Measurements from ENCODE around the gene MSANTD7. TPM values are rescaled to one million over a fixed set of nuclear protein-coding genes. Genes with fewer than 3 reads are reported as not detected.
"Not testable (repeated sequence)": the region's sequence is repeated elsewhere in the genome, so short reads cannot be mapped to it uniquely, and the experiment has no call there.

MSANTD7 gene
- total RNA-seq, 3 donors from 2014 or later: 28.1 to 33.0 (median 32.0) TPM

GRCh38 chr10:14858338-14858960, 20.3 kb downstream of the MSANTD7 start:
- Mint-ChIP-seq H3K36me3 (ENCODE audit: insufficient read depth) (peaks cover 40% of the 10 kb centered on the region), H3K27me3 (ENCODE audit: low read depth) (no peaks in the 10 kb centered on the region), H3K9me3 (no peaks in the 10 kb centered on the region), H3K4me3 (no peak overlapping the region), H3K4me1 (ENCODE audit: low read depth) (no peaks in the 10 kb centered on the region)
- DNase-seq: no peak
- ATAC-seq: no peak

DNA sequence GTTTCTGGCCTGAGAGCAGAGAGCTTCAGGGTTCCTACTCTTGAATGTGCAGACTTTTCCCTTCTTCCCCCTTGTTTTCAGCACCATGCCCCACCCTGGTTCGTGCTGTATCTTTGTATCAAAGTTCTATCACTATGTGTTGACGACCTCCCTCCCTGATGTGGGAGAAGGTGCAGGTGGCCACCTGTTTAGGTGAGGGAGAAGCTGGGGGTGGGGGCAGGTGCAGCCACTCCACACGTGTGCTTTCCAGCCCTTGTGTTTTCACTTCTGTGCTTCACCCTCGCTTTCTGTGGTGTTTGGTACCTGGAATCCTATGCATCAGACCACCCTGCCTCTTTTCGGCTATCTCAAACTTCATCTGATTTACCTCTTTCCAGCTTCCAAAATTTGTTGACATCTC, 20.9 kb downstream of the MSANTD7 start:
- Mint-ChIP-seq H3K36me3 (ENCODE audit: insufficient read depth) (peaks cover 43% of the 10 kb centered on the region), H3K9me3 (no peaks in the 10 kb centered on the region), H3K4me3 (no peak overlapping the region), H3K27me3 (ENCODE audit: low read depth) (no peaks in the 10 kb centered on the region), H3K4me1 (ENCODE audit: low read depth) (no peaks in the 10 kb centered on the region)
- no peak for DNase-seq
- no peak for ATAC-seq

GRCh38 chr10:14859775-14860174, 21.7 kb downstream of the MSANTD7 start:
- DNase-seq (no peak), ATAC-seq (no peak)
- no peaks in the 10 kb centered on the region for H3K9me3 Mint-ChIP-seq
- H3K4me3 Mint-ChIP-seq: no peak overlapping the region
- H3K4me1 Mint-ChIP-seq (ENCODE audit: low read depth): no peaks in the 10 kb centered on the region
- peaks cover 42% of the 10 kb centered on the region for H3K36me3 Mint-ChIP-seq (ENCODE audit: insufficient read depth)
- no peaks in the 10 kb centered on the region for H3K27me3 Mint-ChIP-seq (ENCODE audit: low read depth)

DNA sequence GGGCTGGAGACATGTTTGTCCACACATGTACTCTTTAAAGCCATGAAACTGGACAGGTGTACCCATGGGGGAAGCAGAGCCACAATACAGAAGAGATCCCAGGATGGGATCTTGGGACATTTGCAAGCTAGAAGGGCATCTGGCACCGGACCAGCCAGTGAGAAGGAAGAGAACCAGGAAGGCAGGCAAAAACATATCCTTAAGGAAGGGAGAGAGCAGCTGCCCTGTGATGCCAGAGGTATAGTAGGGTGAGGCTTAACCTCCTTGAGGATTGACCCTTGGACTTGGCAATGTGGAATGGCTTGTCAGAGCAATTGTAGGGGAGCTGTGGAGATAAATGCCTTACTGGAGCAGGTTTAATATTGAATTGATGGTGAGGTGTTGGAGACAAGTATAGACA, 22.7 kb downstream of the MSANTD7 start:
- ATAC-seq (no peak), DNase-seq (no peak)
- Mint-ChIP-seq H3K27me3 (ENCODE audit: low read depth) (no peaks in the 10 kb centered on the region), H3K4me3 (no peak overlapping the region), H3K36me3 (ENCODE audit: insufficient read depth) (peaks cover 40% of the 10 kb centered on the region), H3K9me3 (no peaks in the 10 kb centered on the region), H3K4me1 (ENCODE audit: low read depth) (no peaks in the 10 kb centered on the region)

DNA sequence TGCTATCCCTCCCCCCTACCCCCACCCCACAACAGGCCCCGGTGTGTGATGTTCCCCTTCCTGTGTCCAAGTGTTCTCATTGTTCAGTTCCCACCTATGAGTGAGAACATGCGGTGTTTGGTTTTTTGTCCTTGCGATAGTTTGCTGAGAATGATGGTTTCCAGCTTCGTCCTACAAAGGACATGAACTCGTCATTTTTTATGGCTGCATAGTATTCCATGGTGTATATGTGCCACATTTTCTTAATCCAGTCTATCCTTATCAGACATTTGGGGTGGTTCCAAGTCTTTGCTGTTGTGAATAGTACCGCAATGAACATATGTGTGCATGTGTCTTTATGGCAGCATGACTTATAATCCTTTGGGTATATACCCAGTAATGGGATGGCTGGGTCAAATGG, 26.4 kb downstream of the MSANTD7 start:
- peaks cover 36% of the 10 kb centered on the region for H3K36me3 Mint-ChIP-seq (ENCODE audit: insufficient read depth)
- H3K9me3 Mint-ChIP-seq; H3K4me1 Mint-ChIP-seq (ENCODE audit: low read depth); H3K4me3 Mint-ChIP-seq; DNase-seq; ATAC-seq; H3K27me3 Mint-ChIP-seq (ENCODE audit: low read depth): not testable (repeated sequence)

DNA sequence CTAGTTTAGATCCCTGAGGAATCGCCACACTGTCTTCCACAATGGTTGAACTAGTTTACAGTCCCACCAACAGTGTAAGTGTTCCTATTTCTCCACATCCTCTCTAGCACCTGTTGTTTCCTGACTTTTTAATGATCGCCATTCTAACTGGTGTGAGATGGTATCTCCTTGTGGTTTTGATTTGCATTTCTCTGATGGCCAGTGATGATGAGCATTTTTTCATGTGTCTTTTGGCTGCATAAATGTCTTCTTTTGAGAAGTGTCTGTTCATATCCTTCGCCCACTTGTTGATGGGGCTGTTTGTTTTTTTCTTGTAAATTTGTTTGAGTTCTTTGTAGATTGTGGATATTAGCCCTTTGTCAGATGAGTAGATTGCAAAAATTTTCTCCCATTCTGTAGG, 26.8 kb downstream of the MSANTD7 start:
- DNase-seq; H3K4me3 Mint-ChIP-seq; H3K27me3 Mint-ChIP-seq (ENCODE audit: low read depth); H3K4me1 Mint-ChIP-seq (ENCODE audit: low read depth); ATAC-seq; H3K9me3 Mint-ChIP-seq: not testable (repeated sequence)
- H3K36me3 Mint-ChIP-seq (ENCODE audit: insufficient read depth): peaks cover 38% of the 10 kb centered on the region

DNA sequence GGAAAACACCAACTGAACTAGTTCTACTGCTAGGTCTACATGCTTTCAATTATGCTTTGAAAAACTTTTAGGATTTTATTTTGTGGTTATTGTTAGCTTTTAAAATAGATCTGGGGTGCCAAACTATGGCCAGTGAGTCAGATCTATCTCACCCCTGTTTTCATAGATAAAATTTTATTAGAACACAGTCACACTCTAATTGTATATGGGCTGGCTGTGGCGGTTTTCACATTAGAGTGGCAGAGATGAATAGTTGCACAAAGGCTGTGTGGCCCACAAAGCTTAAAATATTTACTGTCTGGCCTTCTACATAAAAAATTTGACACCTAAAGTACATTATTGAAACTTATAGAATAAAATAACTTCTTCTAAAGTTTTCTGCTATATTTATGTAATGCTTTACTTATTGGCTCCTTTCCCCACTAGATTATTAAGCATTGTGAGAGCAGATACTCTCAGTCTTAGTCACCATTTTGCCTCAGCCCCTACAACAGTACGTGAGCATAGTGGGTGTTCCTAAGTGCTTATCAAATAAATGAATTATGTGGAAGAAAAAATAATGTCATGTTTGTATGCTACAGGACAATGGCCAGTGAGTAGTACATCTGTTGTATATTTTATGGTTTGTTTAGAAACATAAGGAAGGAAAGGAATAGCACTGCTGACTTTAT, 35.1 kb downstream of the MSANTD7 start:
- H3K4me1 Mint-ChIP-seq (ENCODE audit: low read depth): peaks cover 13% of the 10 kb centered on the region
- no peak for ATAC-seq
- H3K9me3 Mint-ChIP-seq: no peaks in the 10 kb centered on the region
- no peak for DNase-seq
- no peaks in the 10 kb centered on the region for H3K27me3 Mint-ChIP-seq (ENCODE audit: low read depth)
- no peak overlapping the region for H3K4me3 Mint-ChIP-seq
- peaks cover 8% of the 10 kb centered on the region for H3K36me3 Mint-ChIP-seq (ENCODE audit: insufficient read depth)

DNA sequence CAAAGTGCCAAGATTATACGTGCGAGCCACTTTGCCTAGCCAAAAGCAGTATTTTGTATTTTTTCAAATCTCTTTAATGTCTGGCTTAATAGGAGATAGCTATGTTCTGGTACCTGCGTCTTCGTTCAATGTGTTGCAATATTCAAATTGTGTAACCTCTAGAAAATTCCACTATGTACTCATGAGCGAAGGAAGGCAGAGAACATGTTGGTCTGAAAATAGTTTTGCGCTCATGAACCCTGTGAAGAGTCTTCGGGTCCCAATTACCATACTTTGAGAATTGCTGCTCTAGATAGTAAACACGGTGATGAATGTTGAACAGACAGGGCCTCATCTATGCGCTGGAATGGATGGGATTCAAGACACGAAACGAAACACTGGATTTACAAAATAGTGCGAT, 37.8 kb downstream of the MSANTD7 start:
- peaks cover 29% of the 10 kb centered on the region for H3K4me1 Mint-ChIP-seq (ENCODE audit: low read depth)
- no peak overlapping the region for H3K4me3 Mint-ChIP-seq
- DNase-seq (no peak), ATAC-seq (no peak)
- no peaks in the 10 kb centered on the region for H3K9me3 Mint-ChIP-seq
- no peaks in the 10 kb centered on the region for H3K36me3 Mint-ChIP-seq (ENCODE audit: insufficient read depth)
- H3K27me3 Mint-ChIP-seq (ENCODE audit: low read depth): no peaks in the 10 kb centered on the region

DNA sequence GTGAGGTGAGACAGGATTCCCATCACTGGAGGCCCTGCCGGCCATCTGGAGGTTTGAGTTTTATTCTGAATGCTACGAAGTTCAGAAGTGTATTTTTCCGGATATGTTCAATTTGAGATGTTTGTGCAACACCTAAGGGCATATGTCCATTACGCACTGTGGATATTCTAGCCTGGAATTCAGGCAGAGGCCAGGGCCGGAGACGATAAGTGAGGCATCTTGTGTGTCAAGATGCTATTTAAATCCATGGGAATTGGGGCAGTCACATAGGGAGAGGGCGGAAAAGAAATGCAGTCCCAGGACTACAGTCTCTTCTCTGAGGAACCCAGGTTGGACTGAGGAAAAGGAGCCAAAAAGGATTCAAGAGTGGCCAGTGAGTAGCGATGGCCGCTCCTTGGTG, 38.7 kb downstream of the MSANTD7 start:
- Mint-ChIP-seq H3K27me3 (ENCODE audit: low read depth) (no peaks in the 10 kb centered on the region), H3K9me3 (no peaks in the 10 kb centered on the region), H3K4me3 (peak overlapping the region; percentile 96), H3K4me1 (ENCODE audit: low read depth) (peaks cover 29% of the 10 kb centered on the region), H3K36me3 (ENCODE audit: insufficient read depth) (peaks cover under 1% of the 10 kb centered on the region)
- no peak for ATAC-seq
- no peak for DNase-seq

DNA sequence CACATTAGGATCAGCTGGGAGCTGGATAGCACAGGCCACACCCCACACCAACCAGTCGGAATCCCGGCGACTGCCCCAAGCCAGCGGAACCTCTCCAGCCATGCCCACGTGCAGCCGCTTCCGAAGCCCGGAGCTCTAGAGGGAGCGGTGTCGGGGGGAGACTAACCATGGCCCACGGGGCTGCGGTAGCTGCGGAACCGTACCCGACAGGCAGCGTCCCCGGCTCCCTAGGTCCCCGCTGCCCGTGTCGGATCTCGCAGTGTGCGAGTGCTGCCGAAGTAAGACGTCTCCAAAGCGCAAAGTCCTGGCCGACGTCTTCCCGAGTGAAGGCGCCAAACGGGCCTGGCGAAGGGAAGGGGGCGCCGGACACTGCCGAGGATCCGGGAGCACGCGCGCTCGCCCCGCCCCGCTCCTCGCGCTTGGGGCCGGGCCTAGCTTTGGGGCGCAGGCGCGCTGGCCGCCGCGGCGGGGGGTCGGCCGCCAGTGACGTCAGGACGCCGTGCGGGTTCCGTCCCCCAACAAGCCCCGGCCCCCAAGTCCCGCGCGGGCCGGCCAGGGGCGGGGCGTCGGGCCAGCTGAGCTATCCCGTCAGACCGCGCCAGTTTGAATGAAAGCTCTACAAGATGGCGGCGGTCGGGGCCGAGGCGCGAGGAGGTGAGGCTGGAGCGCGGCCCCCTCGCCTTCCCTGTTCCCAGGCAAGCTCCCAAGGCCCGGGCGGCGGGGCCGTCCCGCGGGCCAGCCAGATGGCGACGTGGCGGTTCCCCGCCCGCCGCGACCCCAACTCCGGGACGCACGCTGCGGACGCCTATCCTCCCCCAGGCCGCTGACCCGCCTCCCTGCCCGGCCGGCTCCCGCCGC, 40.4 kb downstream of the MSANTD7 start, which contains the start of gene SUV39H2:
Gene SUV39H2 (plus strand): TSS at position 601 of the 858 bp plus-strand sequence. CDS start 23 bp downstream, at position 624.
- Mint-ChIP-seq H3K4me3 (peak within 1 kb of the TSS; percentile 96), H3K9me3 (no peaks in the 10 kb centered on the region), H3K4me1 (ENCODE audit: low read depth) (peaks cover 32% of the 10 kb centered on the region), H3K36me3 (ENCODE audit: insufficient read depth) (peaks cover 5% of the 10 kb centered on the region), H3K27me3 (ENCODE audit: low read depth) (no peaks in the 10 kb centered on the region)
- peak; percentile 92 for DNase-seq
- peak; percentile 95 to 96 for ATAC-seq

DNA sequence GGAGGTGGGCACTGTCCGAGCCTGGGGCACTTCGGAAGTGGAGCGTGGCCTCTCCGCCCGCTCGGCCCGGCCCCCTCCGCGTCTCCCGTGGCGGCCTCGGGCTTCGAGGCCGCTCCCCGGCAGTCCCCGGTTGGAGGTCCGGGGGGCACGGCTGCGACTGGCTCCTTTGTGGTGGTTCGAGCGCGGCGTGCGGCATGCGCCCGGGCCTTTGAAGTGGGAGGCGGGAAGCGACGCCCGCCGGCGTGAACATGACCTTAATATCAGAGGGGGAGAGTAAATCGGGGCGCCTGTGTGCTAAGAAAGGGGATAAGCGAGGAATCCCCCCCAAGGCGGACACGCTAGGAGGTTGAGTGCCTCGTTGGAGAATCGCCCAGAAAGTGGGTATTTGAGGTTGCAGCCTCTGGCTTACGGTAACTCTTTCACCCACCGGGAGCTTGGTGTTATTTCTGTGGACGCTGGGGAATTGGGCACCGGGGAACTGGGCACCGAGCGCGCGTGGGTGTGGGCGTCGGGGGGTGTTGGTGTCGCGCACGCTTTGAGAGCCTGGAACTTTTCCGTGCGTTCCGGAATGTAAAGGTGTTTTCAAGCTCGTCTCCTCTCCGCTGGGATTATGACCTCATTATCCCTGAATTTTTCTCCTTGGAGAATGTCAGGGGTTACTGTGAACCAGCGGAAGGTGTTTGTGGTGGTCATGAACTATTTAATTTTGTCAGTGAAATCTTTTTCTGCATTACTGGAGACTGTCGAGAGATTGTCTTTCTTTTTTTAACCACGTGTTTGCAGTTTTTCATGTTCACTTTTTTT, 41.2 kb downstream of the MSANTD7 start:
- ATAC-seq (peak; percentile 28 to 33), DNase-seq (peak; percentile 23)
- peaks cover 6% of the 10 kb centered on the region for H3K36me3 Mint-ChIP-seq (ENCODE audit: insufficient read depth)
- H3K9me3 Mint-ChIP-seq: no peaks in the 10 kb centered on the region
- H3K4me3 Mint-ChIP-seq: peak overlapping the region; percentile 90
- H3K4me1 Mint-ChIP-seq (ENCODE audit: low read depth): peaks cover 31% of the 10 kb centered on the region
- H3K27me3 Mint-ChIP-seq (ENCODE audit: low read depth): no peaks in the 10 kb centered on the region

- no peak for DNase-seq
- ATAC-seq: no peak
- Mint-ChIP-seq H3K9me3 (no peaks in the 10 kb centered on the region), H3K4me3 (peak overlapping the region; percentile 90), H3K27me3 (ENCODE audit: low read depth) (no peaks in the 10 kb centered on the region), H3K36me3 (ENCODE audit: insufficient read depth) (peaks cover 6% of the 10 kb centered on the region), H3K4me1 (ENCODE audit: low read depth) (peaks cover 31% of the 10 kb centered on the region)
These were observed 41.8 kb downstream of the MSANTD7 start for GRCh38 chr10:14879928-14880193.

DNA sequence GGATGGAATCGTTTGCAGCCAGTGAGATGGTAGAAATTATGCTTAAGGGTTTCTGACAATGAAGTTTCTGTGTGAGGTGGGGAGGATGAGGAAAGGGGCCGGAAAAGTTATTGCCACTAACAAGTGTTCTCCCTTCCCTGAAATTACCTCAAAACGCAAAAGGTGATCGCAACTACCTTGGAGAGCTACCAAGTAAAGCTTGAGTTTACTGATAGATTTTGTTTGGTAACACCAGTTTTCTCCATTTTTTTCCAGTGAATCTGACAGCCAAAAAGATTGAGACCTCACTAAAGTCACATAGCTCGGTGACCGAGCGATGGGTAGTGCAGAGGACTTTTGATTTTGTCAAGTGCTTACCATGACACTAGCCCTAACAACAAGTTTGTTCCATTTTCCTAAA, 42.1 kb downstream of the MSANTD7 start:
- no peak for DNase-seq
- no peaks in the 10 kb centered on the region for H3K27me3 Mint-ChIP-seq (ENCODE audit: low read depth)
- no peaks in the 10 kb centered on the region for H3K9me3 Mint-ChIP-seq
- ATAC-seq: no peak
- H3K4me3 Mint-ChIP-seq: peak overlapping the region; percentile 90
- H3K4me1 Mint-ChIP-seq (ENCODE audit: low read depth): peaks cover 31% of the 10 kb centered on the region
- peaks cover 6% of the 10 kb centered on the region for H3K36me3 Mint-ChIP-seq (ENCODE audit: insufficient read depth)

- ATAC-seq: peak in 1 of 2 donors; percentile 35
- Mint-ChIP-seq H3K4me3 (no peak overlapping the region), H3K4me1 (ENCODE audit: low read depth) (peaks cover 20% of the 10 kb centered on the region)
These were observed 46.0 kb downstream of the MSANTD7 start for GRCh38 chr10:14884082-14884481.

More at GRCh38 chr10:14884082-14884481, 46.0 kb downstream of the MSANTD7 start:
- H3K9me3 Mint-ChIP-seq: no peaks in the 10 kb centered on the region
- peaks cover 6% of the 10 kb centered on the region for H3K36me3 Mint-ChIP-seq (ENCODE audit: insufficient read depth)
- no peaks in the 10 kb centered on the region for H3K27me3 Mint-ChIP-seq (ENCODE audit: low read depth)
- DNase-seq: no peak

All from activated T-cell treated with anti-CD3 and anti-CD28 coated beads, Interleukin-2, amount 50 U/mL, for 4 hours (primary cell).